Endothelial cell (in vitro differentiated cells): ENCODE measurements around the gene TMIE. TPM values are rescaled to one million over a fixed set of nuclear protein-coding genes. Genes with fewer than 3 reads are reported as not detected.
A peak's percentile ranks its signal among the peaks of the same experiment; 100 is the strongest.

Experiments
- DNase-seq: peaks from one replicate; pipeline ENCODE4 v3.0.0; 2021; ENCODE audit warnings: low spot score
- H3K27ac Mint-ChIP-seq: one replicate; pipeline ENCODE4 v1.8.0; 2021; ENCODE audit warnings: mixed read lengths, inconsistent platforms; ENCODE audit not compliant: unreplicated experiment
- H3K27me3 Mint-ChIP-seq: one replicate; pipeline ENCODE4 v1.8.0; 2021; ENCODE audit warnings: mild to moderate bottlenecking, moderate library complexity, mixed read lengths, inconsistent platforms; ENCODE audit not compliant: unreplicated experiment
- H3K36me3 Mint-ChIP-seq: one replicate; pipeline ENCODE4 v1.8.0; 2021; ENCODE audit warnings: mild to moderate bottlenecking, low read depth, mixed read lengths, inconsistent platforms; ENCODE audit not compliant: unreplicated experiment
- H3K4me1 Mint-ChIP-seq: one replicate; pipeline ENCODE4 v1.8.0; 2021; ENCODE audit warnings: mild to moderate bottlenecking, mixed read lengths, inconsistent platforms; ENCODE audit not compliant: unreplicated experiment
- H3K4me3 Mint-ChIP-seq: one replicate; pipeline ENCODE4 v1.8.0; 2021; ENCODE audit warnings: mild to moderate bottlenecking, mixed read lengths, inconsistent platforms; ENCODE audit not compliant: unreplicated experiment
- H3K9me3 Mint-ChIP-seq: one replicate; pipeline ENCODE4 v1.8.0; 2021; ENCODE audit warnings: mixed read lengths, inconsistent platforms; ENCODE audit not compliant: unreplicated experiment
- total RNA-seq: library from RNA; stranded (reverse); fragmentation: NEBNext Ultra II Directional; extraction: Animal tissue kit (Norgen Biotek cat#: 25700); gene quantifications from one replicate; pipeline ENCODE4 v1.2.1, GENCODE V29; 2021; ENCODE audit not compliant: unreplicated experiment
- TF ChIP-seq, protein P1 (sequence below): fragments of 200-600 bp; sonication (generic); IDR thresholded peaks from one replicate; pipeline ENCODE4 v1.5.0; 2021; ENCODE audit warnings: antibody characterized with exemption; ENCODE audit not compliant: unreplicated experiment

The TMIE gene
- total RNA-seq, 1 donor from 2014 or later = 0.23 TPM

DNA sequence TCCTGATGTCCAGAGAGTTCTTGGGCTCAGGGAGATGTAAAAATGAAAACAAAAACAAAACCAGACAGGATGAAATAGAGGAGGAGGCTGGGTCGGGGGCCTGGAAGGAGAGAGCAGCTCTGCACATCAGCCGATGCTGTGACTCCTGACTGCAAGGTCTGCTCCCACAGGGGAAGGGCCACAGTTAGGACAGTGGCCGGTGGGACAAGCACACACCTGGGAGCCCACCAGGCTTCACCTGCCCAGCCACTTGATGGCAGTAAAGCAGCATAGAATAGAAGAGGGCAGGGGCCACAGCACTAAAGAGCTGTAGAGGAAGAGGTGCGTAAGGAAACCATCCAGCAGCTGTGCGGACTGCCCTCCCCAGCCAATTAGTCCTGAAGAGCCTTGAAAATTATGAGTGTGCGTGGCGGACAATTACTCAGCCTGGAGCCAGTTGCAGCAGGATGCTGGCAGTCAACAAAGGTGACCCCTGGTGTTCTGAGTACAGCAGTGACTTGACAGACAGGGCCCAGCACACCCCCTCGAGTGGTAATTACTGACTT, 37.5 kb upstream of the TMIE start:
- peaks cover 7% of the 10 kb centered on the region for H3K4me1 Mint-ChIP-seq
- TF ChIP-seq, protein P1, sequence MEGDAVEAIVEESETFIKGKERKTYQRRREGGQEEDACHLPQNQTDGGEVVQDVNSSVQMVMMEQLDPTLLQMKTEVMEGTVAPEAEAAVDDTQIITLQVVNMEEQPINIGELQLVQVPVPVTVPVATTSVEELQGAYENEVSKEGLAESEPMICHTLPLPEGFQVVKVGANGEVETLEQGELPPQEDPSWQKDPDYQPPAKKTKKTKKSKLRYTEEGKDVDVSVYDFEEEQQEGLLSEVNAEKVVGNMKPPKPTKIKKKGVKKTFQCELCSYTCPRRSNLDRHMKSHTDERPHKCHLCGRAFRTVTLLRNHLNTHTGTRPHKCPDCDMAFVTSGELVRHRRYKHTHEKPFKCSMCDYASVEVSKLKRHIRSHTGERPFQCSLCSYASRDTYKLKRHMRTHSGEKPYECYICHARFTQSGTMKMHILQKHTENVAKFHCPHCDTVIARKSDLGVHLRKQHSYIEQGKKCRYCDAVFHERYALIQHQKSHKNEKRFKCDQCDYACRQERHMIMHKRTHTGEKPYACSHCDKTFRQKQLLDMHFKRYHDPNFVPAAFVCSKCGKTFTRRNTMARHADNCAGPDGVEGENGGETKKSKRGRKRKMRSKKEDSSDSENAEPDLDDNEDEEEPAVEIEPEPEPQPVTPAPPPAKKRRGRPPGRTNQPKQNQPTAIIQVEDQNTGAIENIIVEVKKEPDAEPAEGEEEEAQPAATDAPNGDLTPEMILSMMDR = no peak

GRCh38 chr3:46664188-46664970, 36.8 kb upstream of the TMIE start:
- DNase-seq = no peak
- TF ChIP-seq, protein P1 = no peak
- peaks cover 7% of the 10 kb centered on the region for H3K4me1 Mint-ChIP-seq
- no peaks in the 10 kb centered on the region for H3K9me3 Mint-ChIP-seq
- H3K27me3 Mint-ChIP-seq = peaks cover 12% of the 10 kb centered on the region
- no peaks in the 10 kb centered on the region for H3K36me3 Mint-ChIP-seq
- H3K4me3 Mint-ChIP-seq = no peak overlapping the region
- H3K27ac Mint-ChIP-seq = no peak overlapping the region

More for the DNA sequence above, 37.5 kb upstream of the TMIE start:
- no peak overlapping the region for H3K27ac Mint-ChIP-seq
- DNase-seq = peak; percentile 8
- no peak overlapping the region for H3K4me3 Mint-ChIP-seq
- peaks cover 12% of the 10 kb centered on the region for H3K27me3 Mint-ChIP-seq
- H3K9me3 Mint-ChIP-seq = no peaks in the 10 kb centered on the region
- no peaks in the 10 kb centered on the region for H3K36me3 Mint-ChIP-seq

DNA sequence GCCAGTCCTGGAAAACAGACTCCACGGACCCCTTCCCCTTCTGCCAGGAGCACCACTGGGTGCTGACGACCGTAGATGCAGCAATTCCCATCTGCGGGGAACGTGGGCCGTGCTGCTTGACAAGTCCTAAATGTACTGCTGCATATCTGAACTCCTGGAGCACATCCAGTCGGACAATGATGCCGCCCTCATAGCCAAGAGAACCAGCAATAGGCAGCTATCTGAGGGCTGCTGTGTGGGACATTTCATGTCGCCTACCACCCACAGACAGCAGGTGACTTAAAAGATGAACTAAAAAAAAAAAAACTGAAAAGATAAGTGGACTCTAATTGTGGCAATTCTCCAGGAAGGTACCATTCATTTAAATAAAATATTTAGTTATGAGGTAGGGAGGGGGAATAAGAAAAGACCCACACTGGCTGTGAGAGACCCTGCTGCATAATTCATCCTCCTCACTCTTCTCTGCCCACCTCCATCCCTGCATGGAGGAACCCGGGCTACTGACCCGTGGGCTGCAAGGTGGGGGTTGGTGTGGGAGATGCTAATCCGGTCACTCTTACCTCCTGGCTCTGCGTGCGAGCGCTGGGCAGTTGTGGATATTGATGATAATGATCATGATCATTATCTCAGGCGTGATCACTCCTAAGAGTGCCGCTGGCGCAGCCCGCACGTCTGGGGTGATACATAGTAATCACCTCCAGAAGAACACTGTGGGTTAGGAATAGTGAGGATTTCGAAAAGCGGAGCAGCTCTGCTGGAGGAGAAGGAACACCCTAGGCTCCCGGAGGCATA, 36.0 kb upstream of the TMIE start:
- Mint-ChIP-seq H3K27ac (no peak overlapping the region), H3K9me3 (no peaks in the 10 kb centered on the region)

GRCh38 chr3:46665763-46666452, 35.3 kb upstream of the TMIE start:
- Mint-ChIP-seq H3K27ac (no peak overlapping the region), H3K27me3 (peaks cover 12% of the 10 kb centered on the region), H3K4me3 (no peak overlapping the region), H3K4me1 (no peaks in the 10 kb centered on the region), H3K36me3 (no peaks in the 10 kb centered on the region), H3K9me3 (no peaks in the 10 kb centered on the region)
- no peak for DNase-seq
- TF ChIP-seq, protein P1 = no peak

More for the DNA sequence above, 36.0 kb upstream of the TMIE start:
- DNase-seq = no peak
- no peaks in the 10 kb centered on the region for H3K4me1 Mint-ChIP-seq
- H3K27me3 Mint-ChIP-seq = peaks cover 12% of the 10 kb centered on the region
- H3K36me3 Mint-ChIP-seq = no peaks in the 10 kb centered on the region
- TF ChIP-seq, protein P1 = no peak
- no peak overlapping the region for H3K4me3 Mint-ChIP-seq
